Cardiac muscle cell (in vitro differentiated cells and primary cell): Measurements from ENCODE around the gene ACOT7. TPM values are rescaled to one million over a fixed set of nuclear protein-coding genes. Genes with fewer than 3 reads are reported as not detected.
"Not testable (repeated sequence)": the region's sequence is repeated elsewhere in the genome, so short reads cannot be mapped to it uniquely, and the experiment has no call there.

ENCODE experiments used
- DNase-seq, 2 donors: peaks; one replicate each; pipeline versions ENCODE4 v3.0.0 to v3.0.0-alpha.2; 2010 to 2017; ENCODE audit warnings: low read depth in 1 of 2, low spot score in 1 of 2
- H3K27ac ChIP-seq: fragments of 200-600 bp; sonication (generic); 2 replicates; pipeline ENCODE4 v1.5.1; 2016
- H3K27me3 ChIP-seq: fragments of 200-600 bp; sonication (generic); 2 replicates; pipeline ENCODE4 v1.6.0; 2016; ENCODE audit warnings: control low read depth
- H3K36me3 ChIP-seq: fragments of 200-600 bp; sonication (generic); 2 replicates; pipeline ENCODE4 v1.5.1; 2016; ENCODE audit warnings: control low read depth
- H3K4me1 ChIP-seq: fragments of 200-600 bp; sonication (generic); 2 replicates; pipeline ENCODE4 v1.8.1; 2017; ENCODE audit warnings: low read depth, mild to moderate bottlenecking, mixed run types
- H3K4me3 ChIP-seq: fragments of 200-600 bp; sonication (generic); 2 replicates; pipeline ENCODE4 v1.5.1; 2016; ENCODE audit warnings: mild to moderate bottlenecking
- H3K9me3 ChIP-seq: fragments of 200-600 bp; sonication (generic); 2 replicates; pipeline ENCODE4 v1.5.1; 2017; ENCODE audit warnings: low read depth, mild to moderate bottlenecking, control low read depth
- CTCF ChIP-seq: IDR thresholded peaks from 2 replicates; pipeline ENCODE4 v1.5.1; 2012; ENCODE audit warnings: low read depth, mild to moderate bottlenecking, low read length
- polyA plus RNA-seq: library from polyadenylated mRNA; unstranded; fragments of >200 nt; fragmentation: Nextera tagmentation; extraction: Ambion mirVana; gene quantifications from 2 replicates; pipeline ENCODE4 v1.2.1, GENCODE V29; 2016
- total RNA-seq: library from RNA; depleted of rRNA; stranded (reverse); fragments of >200 nt; gene quantifications from 2 replicates; pipeline ENCODE4 v1.2.3, GENCODE V29; 2016

The ACOT7 gene
- total RNA-seq, result 11.8 and 24.2 TPM in 2 replicates
- 22.3 and 51.2 TPM in 2 replicates for polyA plus RNA-seq

- Histone ChIP-seq H3K27ac (peak within 1 kb of the TSS; percentile 97), H3K27me3 (peaks cover 16% of the 10 kb centered on the region), H3K4me1 (peaks cover 4% of the 10 kb centered on the region), H3K36me3 (no peaks in the 10 kb centered on the region), H3K4me3 (peak within 1 kb of the TSS; percentile 54), H3K9me3 (no peaks in the 10 kb centered on the region)
- peak; percentile 93 for DNase-seq
- peak; percentile 38 for TF ChIP-seq CTCF
These were observed at the start of gene ACOT7 for GRCh38 chr1:6393400-6394187. TSS of gene ACOT7 (minus strand) at chr1:6393767. CDS start at chr1:6393399, 368 bp downstream.

GRCh38 chr1:6441586-6441985 lies 48.0 kb upstream of the ACOT7 start:
- Histone ChIP-seq H3K27me3 (peaks cover 30% of the 10 kb centered on the region), H3K27ac (no peak overlapping the region), H3K4me1 (no peaks in the 10 kb centered on the region), H3K9me3 (no peaks in the 10 kb centered on the region), H3K36me3 (no peaks in the 10 kb centered on the region), H3K4me3 (no peak overlapping the region)
- no peak for DNase-seq
- no peak for TF ChIP-seq CTCF

GRCh38 chr1:6440198-6441126 lies 46.9 kb upstream of the ACOT7 start:
- peak; percentile 26 for TF ChIP-seq CTCF
- Histone ChIP-seq H3K27me3 (peaks cover 36% of the 10 kb centered on the region), H3K4me3 (peak overlapping the region; percentile 32), H3K27ac (no peak overlapping the region), H3K9me3 (no peaks in the 10 kb centered on the region), H3K36me3 (no peaks in the 10 kb centered on the region), H3K4me1 (no peaks in the 10 kb centered on the region)
- DNase-seq, result peak; percentile 46 to 62

GRCh38 chr1:6438047-6438525 lies 44.5 kb upstream of the ACOT7 start:
- peaks cover 40% of the 10 kb centered on the region for H3K27me3 ChIP-seq
- no peak overlapping the region for H3K4me3 ChIP-seq
- no peaks in the 10 kb centered on the region for H3K9me3 ChIP-seq
- no peaks in the 10 kb centered on the region for H3K4me1 ChIP-seq
- no peak overlapping the region for H3K27ac ChIP-seq
- peak; percentile 91 for TF ChIP-seq CTCF
- H3K36me3 ChIP-seq, result no peaks in the 10 kb centered on the region
- DNase-seq, result peak; percentile 59 to 80

- not testable (repeated sequence) for H3K9me3 ChIP-seq, DNase-seq, H3K4me3 ChIP-seq, H3K27ac ChIP-seq, H3K4me1 ChIP-seq, H3K36me3 ChIP-seq
- H3K27me3 ChIP-seq, result peaks cover 40% of the 10 kb centered on the region
- peak; percentile 7 for TF ChIP-seq CTCF
These were observed 43.6 kb upstream of the ACOT7 start for GRCh38 chr1:6437012-6437700.

GRCh38 chr1:6436277-6436676 lies 42.7 kb upstream of the ACOT7 start:
- H3K9me3 ChIP-seq, DNase-seq, H3K36me3 ChIP-seq, H3K4me3 ChIP-seq, H3K4me1 ChIP-seq, H3K27ac ChIP-seq: not testable (repeated sequence)
- H3K27me3 ChIP-seq, result peaks cover 34% of the 10 kb centered on the region
